Measurements from ENCODE around the gene PPARD. TPM values are rescaled to one million over a fixed set of nuclear protein-coding genes. Genes with fewer than 3 reads are reported as not detected.
A peak's percentile ranks its signal among the peaks of the same experiment; 100 is the strongest.

PPARD gene
- total RNA-seq, 1 experiment from 2014 or later, result 38.4 TPM

Small RNA genes within 50 kb of the gene (microRNA-seq; reads per million reads assigned to microRNA genes)
- gene MIR7111 (ENCODE audit: borderline number of aligned reads), result 5.2 reads per million, percentile 11 among the genes with 10 or more reads in this experiment

Other genes with a start within 250 kb of the PPARD start
- gene TCP11, start 201.2 kb upstream of the PPARD start, total RNA-seq (2021; ENCODE audit: unreplicated experiment), result not detected
- gene SCUBE3, start 128.6 kb upstream of the PPARD start, total RNA-seq (2021; ENCODE audit: unreplicated experiment), result 0.05 TPM
- 47.5 TPM for gene ZNF76, start 82.8 kb upstream of the PPARD start, total RNA-seq (2021; ENCODE audit: unreplicated experiment)
- 40.4 TPM for gene DEF6, start 44.7 kb upstream of the PPARD start, total RNA-seq (2021; ENCODE audit: unreplicated experiment)
- gene FANCE, start 109.8 kb downstream of the PPARD start, total RNA-seq (2021; ENCODE audit: unreplicated experiment), result 16.1 TPM
- gene RPL10A, start 125.8 kb downstream of the PPARD start, total RNA-seq (2021; ENCODE audit: unreplicated experiment), result 1,981 TPM
- gene TEAD3, start 154.5 kb downstream of the PPARD start, total RNA-seq (2021; ENCODE audit: unreplicated experiment), result 21.8 TPM
- not detected for gene TULP1, start 170.3 kb downstream of the PPARD start, total RNA-seq (2021; ENCODE audit: unreplicated experiment)